ENCODE measurements around the gene BLNK.

The BLNK gene

GRCh38 chr10:96271016-96271815, at the start of gene BLNK:
BLNK (minus strand) TSS chr10:96271569; CDS start chr10:96271398, 171 bp downstream.
- TF ChIP-seq CTCF (IDR thresholded peaks at IDR 0.05; ENCODE audit: low read depth, low read length): no peak
- DNase-seq (ENCODE audit: extremely low read depth, low read depth): peak; percentile 1

GRCh38 chr10:96319754-96320474, 48.5 kb upstream of the BLNK start:
- no peak for TF ChIP-seq CTCF (IDR thresholded peaks at IDR 0.05; ENCODE audit: low read depth, low read length)
- DNase-seq (ENCODE audit: extremely low read depth, low read depth): no peak

- no peak for TF ChIP-seq CTCF (IDR thresholded peaks at IDR 0.05; ENCODE audit: low read depth, low read length)
- no peak for DNase-seq (ENCODE audit: extremely low read depth, low read depth)
These were observed 45.9 kb upstream of the BLNK start for GRCh38 chr10:96317067-96317833.

DNA sequence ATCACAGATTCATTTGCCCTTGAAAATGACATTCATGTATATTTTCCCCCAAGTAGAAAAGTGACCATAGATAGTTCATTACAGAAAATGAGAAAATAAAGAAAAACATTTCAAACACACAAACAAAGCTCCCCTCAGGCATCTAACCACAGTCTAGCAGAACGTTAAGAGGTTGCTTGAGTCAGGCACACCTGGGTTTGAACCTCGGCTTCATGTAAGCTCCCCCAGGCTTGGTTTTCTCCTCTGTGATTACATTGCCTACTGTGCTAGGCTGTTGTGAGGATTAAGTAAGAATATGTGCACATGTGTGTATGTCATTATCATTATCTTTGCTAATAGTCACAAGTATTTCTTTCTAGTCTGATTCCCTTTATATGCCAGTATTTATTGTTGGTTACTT, 42.0 kb upstream of the BLNK start:
- TF ChIP-seq CTCF (IDR thresholded peaks at IDR 0.05; ENCODE audit: low read depth, low read length): no peak
- no peak for DNase-seq (ENCODE audit: extremely low read depth, low read depth)

DNA sequence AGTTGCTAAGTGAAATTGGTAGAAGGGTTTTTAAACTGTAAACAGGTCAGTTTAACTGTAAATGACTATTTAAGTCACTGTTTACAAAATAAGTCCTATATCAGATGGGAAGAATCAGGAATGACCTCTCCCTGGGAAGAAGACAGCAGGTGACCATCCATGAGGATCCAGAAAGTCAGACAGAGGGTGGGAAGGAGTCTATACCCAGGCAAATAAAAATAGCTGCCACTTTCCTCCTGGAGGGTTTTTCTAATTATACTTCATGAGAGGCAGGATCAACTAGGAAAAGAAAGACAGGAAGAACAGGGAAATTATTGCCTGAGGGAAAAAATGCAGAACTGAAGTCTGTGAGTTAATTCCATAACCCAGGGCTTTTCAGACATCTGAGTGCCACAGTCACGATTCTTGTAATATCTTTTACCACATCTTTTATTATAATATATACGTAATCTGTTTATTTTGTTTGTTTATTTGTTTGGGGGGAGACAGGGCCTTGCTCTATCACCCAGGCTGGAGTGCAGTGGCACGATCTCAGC, 39.9 kb upstream of the BLNK start:
- TF ChIP-seq CTCF (IDR thresholded peaks at IDR 0.05; ENCODE audit: low read depth, low read length): no peak

DNA sequence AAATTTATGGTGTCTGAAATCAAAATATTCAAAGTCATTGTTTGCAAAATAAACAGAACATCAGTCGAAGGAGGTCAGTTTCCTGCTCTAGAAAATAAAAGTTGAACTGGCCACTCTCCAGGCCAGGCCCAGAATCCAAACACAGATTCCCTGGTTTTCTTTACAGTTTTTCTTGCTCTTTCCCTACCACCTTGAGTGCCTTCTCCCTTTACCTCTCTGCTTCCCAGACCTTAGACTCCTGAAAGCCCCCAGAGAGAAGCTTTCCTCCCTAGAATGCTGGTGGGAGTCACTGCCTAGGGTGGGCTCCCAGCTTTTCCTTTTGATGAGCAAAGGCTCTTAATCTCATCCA, 38.9 kb upstream of the BLNK start:
- no peak for TF ChIP-seq CTCF (IDR thresholded peaks at IDR 0.05; ENCODE audit: low read depth, low read length)
- DNase-seq (ENCODE audit: extremely low read depth, low read depth): no peak

More for the DNA sequence above, 39.9 kb upstream of the BLNK start:
- DNase-seq (ENCODE audit: extremely low read depth, low read depth): no peak

All from AG09319 (cell line).